K562 (cell line): ENCODE data around the gene E2F1. TPM values are rescaled to one million over a fixed set of nuclear protein-coding genes. Genes with fewer than 3 reads are reported as not detected.

Experiments
- ARID3B ChIP-seq: fragments of 250-450 bp; sonication (Bioruptor Pico); IDR thresholded peaks from 2 replicates; pipeline ENCODE4 v1.4.0; 2020; ENCODE audit warnings: borderline replicate concordance
- ARNT ChIP-seq, 2 experiments: fragments of 450-650 bp; IDR thresholded peaks; 2 replicates each; pipeline ENCODE4 v1.6.1; 2016; ENCODE audit warnings: mild to moderate bottlenecking in 1 of 2
- BRF1 ChIP-seq: IDR thresholded peaks from 3 replicates; pipeline ENCODE4 v1.6.1; 2011; ENCODE audit warnings: borderline replicate concordance, mild to moderate bottlenecking; ENCODE audit not compliant: insufficient read length; ENCODE audit errors: extremely low read depth
- EGR1 ChIP-seq: fragments of 450-650 bp; conservative IDR thresholded peaks from 2 replicates; pipeline ENCODE4 v1.6.1; 2017; ENCODE audit warnings: mild to moderate bottlenecking
- GABPB1 ChIP-seq: sonication (generic); formaldehyde crosslinking; IDR thresholded peaks from 2 replicates; pipeline ENCODE4 v1.8.0; 2022; ENCODE audit warnings: mild to moderate bottlenecking, missing genetic modification reagents
- HMGN3 ChIP-seq: IDR thresholded peaks from 2 replicates; pipeline ENCODE4 v1.6.1; 2011; ENCODE audit warnings: borderline replicate concordance, low read depth, mild to moderate bottlenecking, mixed read lengths, low read length; ENCODE audit not compliant: insufficient read length; ENCODE audit errors: extremely low read depth
- JUNB ChIP-seq: fragments of 450-650 bp; formaldehyde crosslinking; conservative IDR thresholded peaks from 2 replicates; pipeline ENCODE4 v1.4.0; 2020; ENCODE audit warnings: mild to moderate bottlenecking
- KDM5B ChIP-seq: fragments of 200-600 bp; sonication (generic); IDR thresholded peaks from 2 replicates; pipeline ENCODE4 v1.6.1; 2012; ENCODE audit warnings: low read depth, mild to moderate bottlenecking, moderate library complexity, low read length, control low read depth, inconsistent platforms; ENCODE audit not compliant: insufficient replicate concordance
- MAFK ChIP-seq: IDR thresholded peaks from 2 replicates; pipeline ENCODE4 v1.6.1; 2011; ENCODE audit warnings: low read length, improper control_type of control experiment
- OTX1 ChIP-seq: fragments of 450-650 bp; formaldehyde crosslinking; IDR thresholded peaks from 2 replicates; pipeline ENCODE4 v1.4.0; 2022; ENCODE audit warnings: mild to moderate bottlenecking
- PHF20 ChIP-seq: fragments of 450-650 bp; IDR thresholded peaks from 2 replicates; pipeline ENCODE4 v1.6.1; 2018; ENCODE audit not compliant: partially characterized antibody
- PRMT5 ChIP-seq: sonication (generic); formaldehyde crosslinking; IDR thresholded peaks from 2 replicates; pipeline ENCODE4 v1.5.0; 2020; ENCODE audit warnings: missing genetic modification reagents
- RBM14 ChIP-seq: fragments of 200-400 bp; formaldehyde crosslinking; IDR thresholded peaks from 2 replicates; pipeline ENCODE4 v1.6.1; 2018; ENCODE audit warnings: low read depth, mild to moderate bottlenecking, low read length, moderate library complexity, borderline replicate concordance; ENCODE audit not compliant: insufficient read depth
- SMAD4 ChIP-seq: fragments of 250-450 bp; sonication (Bioruptor Pico); conservative IDR thresholded peaks from 2 replicates; pipeline ENCODE4 v1.8.0; 2021; ENCODE audit warnings: inconsistent platforms, mild to moderate bottlenecking, moderate library complexity
- TAF1 ChIP-seq: IDR thresholded peaks from 2 replicates; pipeline ENCODE4 v1.6.1; 2011; ENCODE audit warnings: mild to moderate bottlenecking, low read length, moderate library complexity; ENCODE audit not compliant: insufficient read depth, control insufficient read depth, severe bottlenecking; ENCODE audit errors: extremely low read depth
- TAF7 ChIP-seq: fragments of 450-650 bp; IDR thresholded peaks from 2 replicates; pipeline ENCODE4 v1.6.1; 2016; ENCODE audit warnings: missing genetic modification characterization, missing compliant biosample characterization
- TAF9B ChIP-seq: fragments of 450-650 bp; IDR thresholded peaks from 2 replicates; pipeline ENCODE4 v1.6.1; 2018; ENCODE audit warnings: mild to moderate bottlenecking; ENCODE audit not compliant: partially characterized antibody
- THAP7 ChIP-seq: fragments of 250-450 bp; sonication (Bioruptor Pico); IDR thresholded peaks from 2 replicates; pipeline ENCODE4 v1.5.0; 2021
- THRAP3 ChIP-seq: fragments of 450-650 bp; IDR thresholded peaks from 2 replicates; pipeline ENCODE4 v1.6.1; 2016; ENCODE audit warnings: mild to moderate bottlenecking, inconsistent platforms, borderline replicate concordance
- ZBTB7A ChIP-seq: IDR thresholded peaks from 2 replicates; pipeline ENCODE4 v1.6.1; 2011; ENCODE audit warnings: low read depth, mild to moderate bottlenecking, low read length, moderate library complexity, borderline replicate concordance; ENCODE audit not compliant: control insufficient read depth
- ZNF224 ChIP-seq: sonication (generic); formaldehyde crosslinking; IDR thresholded peaks from 2 replicates; pipeline ENCODE4 v1.8.0; 2022; ENCODE audit warnings: mild to moderate bottlenecking, missing genetic modification reagents
- ZNF589 ChIP-seq: fragments of 200-800 bp; sonication (Bioruptor generic); IDR thresholded peaks from 2 replicates; pipeline ENCODE4 v1.6.1; 2016; ENCODE audit warnings: low read depth, missing genetic modification characterization, missing compliant biosample characterization
- ZNF77 ChIP-seq: fragments of 250-450 bp; sonication (Bioruptor Pico); IDR thresholded peaks from 2 replicates; pipeline ENCODE4 v1.5.0; 2020
- polyA plus RNA-seq, 8 experiments: library from polyadenylated mRNA; depleted of rRNA in 4 of 8; stranded (reverse) in 5 of 8; unstranded in 3 of 8; fragments of >200 nt; fragmentation: Nextera tagmentation in 2 of 8; fragmentation: Illumina TruSeq in 1 of 8; extraction: Ambion mirVana in 2 of 8; extraction: Trizol in 1 of 8; gene quantifications; 2 replicates each; pipeline versions ENCODE4 v1.2.1 to v1.2.3, GENCODE V29; 2011 to 2014; ENCODE audit warnings: inconsistent platforms in 1 of 8, missing spikeins in 1 of 8
- total RNA-seq, 7 experiments: library from RNA; depleted of rRNA in 6 of 7; stranded (reverse); fragments of >200 nt in 6 of 7; fragmentation: Illumina TruSeq in 2 of 7; extraction: Trizol in 2 of 7; gene quantifications; 2 replicates each; pipeline versions ENCODE4 v1.2.1 to v1.2.3, GENCODE V29; 2011 to 2021; ENCODE audit warnings: low replicate concordance in 1 of 7
- TF ChIP-seq, protein P1 (sequence below), 2 experiments: fragments of 450-650 bp; conservative IDR thresholded peaks; 2 replicates each; pipeline ENCODE4 v1.6.1; 2017; ENCODE audit warnings: mild to moderate bottlenecking in 2 of 2, moderate library complexity in 2 of 2

The E2F1 gene
- total and polyA plus RNA-seq, 9 of the 15 experiments (the other 6 are each of a cell fraction or from before 2014, with no cell fraction given): 0.14 to 30.6 (median 13.1) TPM

DNA sequence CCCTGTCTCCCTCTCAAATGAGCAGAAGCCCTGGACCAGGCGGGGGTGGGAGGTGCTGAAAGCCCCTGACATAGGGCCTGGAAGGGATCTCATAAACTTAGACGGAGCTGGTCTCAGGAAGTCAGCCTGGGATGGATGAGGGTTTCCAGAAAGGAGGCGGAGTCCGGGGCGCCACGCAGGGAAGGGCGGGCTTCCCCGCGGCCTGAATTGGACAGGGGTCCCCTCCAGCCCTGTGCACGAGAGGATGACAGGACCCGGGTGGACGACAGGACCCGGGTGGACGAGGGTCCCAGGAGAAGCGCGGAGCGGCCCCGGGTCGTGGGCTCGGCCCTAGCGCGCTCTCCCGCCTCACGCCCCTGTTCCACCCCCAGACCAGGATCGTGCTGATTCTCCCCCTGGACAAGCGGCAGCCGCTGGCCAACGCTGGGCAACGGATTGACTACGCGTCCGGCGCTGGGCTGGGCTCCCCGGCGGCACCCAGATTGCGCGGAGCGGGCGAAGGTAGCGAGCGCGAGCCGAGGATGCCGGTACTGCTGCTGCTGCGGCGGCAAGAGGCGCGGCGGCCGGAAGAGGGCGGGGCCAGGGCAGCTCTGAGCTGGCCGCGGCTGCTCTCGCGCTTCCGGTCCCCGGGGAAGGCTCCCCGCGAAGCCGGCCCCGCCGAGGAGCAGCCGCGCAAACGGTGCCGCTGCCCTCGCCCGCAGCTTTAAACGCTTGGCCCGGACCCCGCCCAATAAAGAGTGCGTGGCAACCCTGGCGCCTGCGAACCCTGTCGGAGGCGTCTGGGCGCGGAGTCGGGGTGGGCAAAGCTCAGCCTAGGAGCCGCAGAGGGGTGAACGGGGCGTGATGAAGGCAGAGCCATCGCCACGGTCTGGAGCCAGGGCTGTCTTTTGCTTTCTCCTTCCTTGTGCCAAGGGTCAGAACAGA is 22.8 kb downstream of the E2F1 start (continued):
- TF ChIP-seq ZBTB7A (peak; percentile 38; the same call in 1 of the 2 replicates), MAFK (no peak), ZNF224 (CRISPR knock-in tag) (no peak), ZNF589 (CRISPR knock-in tag) (no peak), TAF9B (no peak), THRAP3 (no peak), SMAD4 (CRISPR knock-in tag) (0 out of 2 replicates have a peak, but pooled peaks have one; percentile 46), TAF7 (tag) (no peak), PRMT5 (no peak), JUNB (CRISPR knock-in tag) (no peak), THAP7 (CRISPR knock-in tag) (no peak), PHF20 (peak; percentile 41), TAF1 (peak; percentile 59), ZNF77 (CRISPR knock-in tag) (0 out of 2 replicates have a peak, but pooled peaks have one; percentile 29), ARNT (IDR thresholded peaks at IDR 0.05) (no peak), OTX1 (CRISPR knock-in tag) (peak; percentile 52; the same call in 1 of the 2 replicates), GABPB1 (CRISPR knock-in tag) (peak; percentile 92), KDM5B (peak; percentile 81), RBM14 (no peak), BRF1 (no peak), ARID3B (CRISPR knock-in tag) (0 out of 2 replicates have a peak, but pooled peaks have one; percentile 47), EGR1 (peak; percentile 25), HMGN3 (peak; percentile 42)
- TF ChIP-seq, protein P1, sequence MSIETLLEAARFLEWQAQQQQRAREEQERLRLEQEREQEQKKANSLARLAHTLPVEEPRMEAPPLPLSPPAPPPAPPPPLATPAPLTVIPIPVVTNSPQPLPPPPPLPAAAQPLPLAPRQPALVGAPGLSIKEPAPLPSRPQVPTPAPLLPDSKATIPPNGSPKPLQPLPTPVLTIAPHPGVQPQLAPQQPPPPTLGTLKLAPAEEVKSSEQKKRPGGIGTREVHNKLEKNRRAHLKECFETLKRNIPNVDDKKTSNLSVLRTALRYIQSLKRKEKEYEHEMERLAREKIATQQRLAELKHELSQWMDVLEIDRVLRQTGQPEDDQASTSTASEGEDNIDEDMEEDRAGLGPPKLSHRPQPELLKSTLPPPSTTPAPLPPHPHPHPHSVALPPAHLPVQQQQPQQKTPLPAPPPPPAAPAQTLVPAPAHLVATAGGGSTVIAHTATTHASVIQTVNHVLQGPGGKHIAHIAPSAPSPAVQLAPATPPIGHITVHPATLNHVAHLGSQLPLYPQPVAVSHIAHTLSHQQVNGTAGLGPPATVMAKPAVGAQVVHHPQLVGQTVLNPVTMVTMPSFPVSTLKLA (conservative IDR thresholded peaks at IDR 0.05): peak in 1 of 2 experiments; percentile 68; a peak in 2 of 4 replicates
